Neural cell (in vitro differentiated cells): ENCODE results near the gene CLDND1. TPM values are rescaled to one million over a fixed set of nuclear protein-coding genes. Genes with fewer than 3 reads are reported as not detected.

Experiments used
- H2AFZ ChIP-seq: fragments of 200-600, 300-800 bp; sonication (generic), shearing (Covaris generic); 2 replicates; pipeline ENCODE4 v1.6.0; 2014; ENCODE audit warnings: low read depth, mild to moderate bottlenecking, antibody characterized with exemption, low read length, moderate library complexity
- H3F3A ChIP-seq: fragments of 200-600 bp; shearing (Covaris generic); 2 replicates; pipeline ENCODE4 v1.6.1; 2016; ENCODE audit warnings: mild to moderate bottlenecking, moderate library complexity, mixed read lengths, antibody characterized with exemption, low read length; ENCODE audit not compliant: insufficient read depth, poor library complexity, severe bottlenecking
- H3K27ac ChIP-seq: fragments of 200-600, 300-800 bp; sonication (generic), shearing (Covaris generic); 2 replicates; pipeline ENCODE4 v1.5.1; 2014; ENCODE audit warnings: mild to moderate bottlenecking, low read length, moderate library complexity
- H3K27me3 ChIP-seq: fragments of 300-800, 200-600 bp; sonication (generic), shearing (Covaris generic); 2 replicates; pipeline ENCODE4 v1.6.0; 2014; ENCODE audit warnings: mild to moderate bottlenecking, low read depth, low read length, moderate library complexity; ENCODE audit not compliant: insufficient read depth
- H3K36me3 ChIP-seq: fragments of 300-800, 200-600 bp; sonication (generic), shearing (Covaris generic); 2 replicates; pipeline ENCODE4 v1.5.1; 2014; ENCODE audit warnings: mild to moderate bottlenecking, antibody characterized with exemption, low read length, moderate library complexity; ENCODE audit not compliant: insufficient read depth
- H3K4me2 ChIP-seq: fragments of 300-800, 200-600 bp; sonication (generic), shearing (Covaris generic); 2 replicates; pipeline ENCODE4 v1.6.0; 2014; ENCODE audit warnings: mild to moderate bottlenecking, low read length
- H3K4me3 ChIP-seq: fragments of 300-800, 200-600 bp; sonication (generic), shearing (Covaris generic); 2 replicates; pipeline ENCODE4 v1.5.1; 2014; ENCODE audit warnings: mild to moderate bottlenecking, low read length, moderate library complexity
- H3K79me2 ChIP-seq: fragments of 200-600 bp; shearing (Covaris generic); replicated peaks from 2 replicates; pipeline ENCODE4 v1.6.0; 2014; ENCODE audit warnings: mild to moderate bottlenecking, low read length, moderate library complexity; ENCODE audit not compliant: insufficient read depth
- H3K9ac ChIP-seq: fragments of 300-800, 200-600 bp; sonication (generic), shearing (Covaris generic); 2 replicates; pipeline ENCODE4 v1.6.1; 2016; ENCODE audit warnings: mild to moderate bottlenecking, low read length, mixed read lengths
- H3K9me2 ChIP-seq: fragments of 200-600 bp; shearing (Covaris generic); 2 replicates; pipeline ENCODE4 v1.6.1; 2016; ENCODE audit warnings: mild to moderate bottlenecking, low read length, mixed read lengths; ENCODE audit not compliant: insufficient read depth
- H3K9me3 ChIP-seq: fragments of 200-600, 300-800 bp; sonication (generic), shearing (Covaris generic); 2 replicates; pipeline ENCODE4 v1.6.1; 2016; ENCODE audit warnings: mild to moderate bottlenecking, mixed run types, low read length, moderate library complexity, mixed read lengths
- H4K20me1 ChIP-seq: fragments of 200-600 bp; shearing (Covaris generic); 2 replicates; pipeline ENCODE4 v1.6.1; 2016; ENCODE audit warnings: mild to moderate bottlenecking, mixed run types; ENCODE audit not compliant: insufficient read depth
- CTCF ChIP-seq: fragments of 450-650 bp; IDR thresholded peaks from 2 replicates; pipeline ENCODE4 v1.5.1; 2014; ENCODE audit warnings: antibody characterized with exemption, mild to moderate bottlenecking, moderate library complexity; ENCODE audit not compliant: poor library complexity, severe bottlenecking
- EP300 ChIP-seq: fragments of 450-650 bp; conservative IDR thresholded peaks from 2 replicates; pipeline ENCODE4 v1.6.1; 2014; ENCODE audit warnings: antibody characterized with exemption, mild to moderate bottlenecking, moderate library complexity; ENCODE audit not compliant: poor library complexity, severe bottlenecking
- EZH2 ChIP-seq: fragments of 200-600, 300-800 bp; shearing (Covaris generic), sonication (generic); IDR thresholded peaks from 2 replicates; pipeline ENCODE4 v1.6.1; 2014; ENCODE audit warnings: antibody characterized with exemption, low read length, borderline replicate concordance, mild to moderate bottlenecking; ENCODE audit not compliant: insufficient read depth, poor library complexity, severe bottlenecking
- MXI1 ChIP-seq: fragments of 450-650 bp; conservative IDR thresholded peaks from 2 replicates; pipeline ENCODE4 v1.6.1; 2014; ENCODE audit warnings: antibody characterized with exemption, mild to moderate bottlenecking; ENCODE audit not compliant: poor library complexity, severe bottlenecking
- POLR2AphosphoS5 ChIP-seq: IDR thresholded peaks from 2 replicates; pipeline ENCODE4 v1.6.1; 2012
- RAD21 ChIP-seq: fragments of 450-650 bp; conservative IDR thresholded peaks from 2 replicates; pipeline ENCODE4 v1.6.1; 2014; ENCODE audit warnings: antibody characterized with exemption, mild to moderate bottlenecking, moderate library complexity
- SMC3 ChIP-seq: fragments of 450-650 bp; conservative IDR thresholded peaks from 2 replicates; pipeline ENCODE4 v1.6.1; 2014; ENCODE audit warnings: antibody characterized with exemption, mild to moderate bottlenecking, moderate library complexity; ENCODE audit not compliant: poor library complexity
- TAF1 ChIP-seq: IDR thresholded peaks from 2 replicates; pipeline ENCODE4 v1.6.1; 2012; ENCODE audit warnings: low read depth
- polyA plus RNA-seq: library from polyadenylated mRNA; depleted of rRNA; stranded (reverse); fragments of >200 nt; gene quantifications from 2 replicates; pipeline ENCODE4 v1.2.3, GENCODE V29; 2014
- TF ChIP-seq, protein P1 (sequence below): IDR thresholded peaks from 2 replicates; pipeline ENCODE4 v1.6.1; 2012; ENCODE audit warnings: borderline replicate concordance

The CLDND1 gene
- polyA plus RNA-seq, 1 donor from 2014 or later: 162 TPM

GRCh38 chr3:98500019-98500418 lies 22.7 kb downstream of the CLDND1 start:
- Histone ChIP-seq H3K9me2 (no peaks in the 10 kb centered on the region), H4K20me1 (no peaks in the 10 kb centered on the region)

GRCh38 chr3:98497381-98497780 lies 25.3 kb downstream of the CLDND1 start, which contains the start of gene OR5K2:
Gene OR5K2, plus strand, starts transcription at chr3:98497681. Its CDS starts 0 bp downstream, at chr3:98497681.
- Histone ChIP-seq H3K9me2 (no peaks in the 10 kb centered on the region), H3K4me3 (no peak within 1 kb of the TSS), H4K20me1 (no peaks in the 10 kb centered on the region), H3K27me3 (no peaks in the 10 kb centered on the region), H3K4me2 (no peak within 1 kb of the TSS), H3F3A (no peaks in the 10 kb centered on the region), H3K79me2 (no peaks in the 10 kb centered on the region), H2AFZ (no peak within 1 kb of the TSS), H3K36me3 (no peaks in the 10 kb centered on the region), H3K27ac (no peak within 1 kb of the TSS), H3K9me3 (no peaks in the 10 kb centered on the region), H3K9ac (no peak within 1 kb of the TSS)
- TF ChIP-seq, protein P1, sequence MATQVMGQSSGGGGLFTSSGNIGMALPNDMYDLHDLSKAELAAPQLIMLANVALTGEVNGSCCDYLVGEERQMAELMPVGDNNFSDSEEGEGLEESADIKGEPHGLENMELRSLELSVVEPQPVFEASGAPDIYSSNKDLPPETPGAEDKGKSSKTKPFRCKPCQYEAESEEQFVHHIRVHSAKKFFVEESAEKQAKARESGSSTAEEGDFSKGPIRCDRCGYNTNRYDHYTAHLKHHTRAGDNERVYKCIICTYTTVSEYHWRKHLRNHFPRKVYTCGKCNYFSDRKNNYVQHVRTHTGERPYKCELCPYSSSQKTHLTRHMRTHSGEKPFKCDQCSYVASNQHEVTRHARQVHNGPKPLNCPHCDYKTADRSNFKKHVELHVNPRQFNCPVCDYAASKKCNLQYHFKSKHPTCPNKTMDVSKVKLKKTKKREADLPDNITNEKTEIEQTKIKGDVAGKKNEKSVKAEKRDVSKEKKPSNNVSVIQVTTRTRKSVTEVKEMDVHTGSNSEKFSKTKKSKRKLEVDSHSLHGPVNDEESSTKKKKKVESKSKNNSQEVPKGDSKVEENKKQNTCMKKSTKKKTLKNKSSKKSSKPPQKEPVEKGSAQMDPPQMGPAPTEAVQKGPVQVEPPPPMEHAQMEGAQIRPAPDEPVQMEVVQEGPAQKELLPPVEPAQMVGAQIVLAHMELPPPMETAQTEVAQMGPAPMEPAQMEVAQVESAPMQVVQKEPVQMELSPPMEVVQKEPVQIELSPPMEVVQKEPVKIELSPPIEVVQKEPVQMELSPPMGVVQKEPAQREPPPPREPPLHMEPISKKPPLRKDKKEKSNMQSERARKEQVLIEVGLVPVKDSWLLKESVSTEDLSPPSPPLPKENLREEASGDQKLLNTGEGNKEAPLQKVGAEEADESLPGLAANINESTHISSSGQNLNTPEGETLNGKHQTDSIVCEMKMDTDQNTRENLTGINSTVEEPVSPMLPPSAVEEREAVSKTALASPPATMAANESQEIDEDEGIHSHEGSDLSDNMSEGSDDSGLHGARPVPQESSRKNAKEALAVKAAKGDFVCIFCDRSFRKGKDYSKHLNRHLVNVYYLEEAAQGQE: no peak
- TF ChIP-seq EZH2 (no peak), SMC3 (no peak), TAF1 (no peak), EP300 (no peak), MXI1 (no peak), POLR2AphosphoS5 (no peak), CTCF (no peak)

More at GRCh38 chr3:98500019-98500418, 22.7 kb downstream of the CLDND1 start:
- H3K79me2 ChIP-seq: no peaks in the 10 kb centered on the region
- TF ChIP-seq MXI1 (no peak), TAF1 (no peak), SMC3 (no peak), RAD21 (no peak), EZH2 (no peak)
- H3K36me3 ChIP-seq: no peaks in the 10 kb centered on the region
- no peaks in the 10 kb centered on the region for H3F3A ChIP-seq
- no peaks in the 10 kb centered on the region for H3K9me3 ChIP-seq
- no peak overlapping the region for H2AFZ ChIP-seq
- no peaks in the 10 kb centered on the region for H3K27me3 ChIP-seq
- H3K4me2 ChIP-seq: no peak overlapping the region
- no peak overlapping the region for H3K4me3 ChIP-seq
- H3K27ac ChIP-seq: no peak overlapping the region
- H3K9ac ChIP-seq: no peak overlapping the region

GRCh38 chr3:98483626-98484025 lies 39.1 kb downstream of the CLDND1 start:
- H3K9me3 ChIP-seq: no peaks in the 10 kb centered on the region
- H3F3A ChIP-seq: no peaks in the 10 kb centered on the region
- H3K27me3 ChIP-seq: no peaks in the 10 kb centered on the region
- no peaks in the 10 kb centered on the region for H3K79me2 ChIP-seq
- H2AFZ ChIP-seq: no peak overlapping the region
- H3K27ac ChIP-seq: no peak overlapping the region
- no peak for TF ChIP-seq RAD21
- no peak for TF ChIP-seq SMC3
- TF ChIP-seq TAF1: no peak
- TF ChIP-seq, protein P1: no peak
- no peak for TF ChIP-seq CTCF
- no peak for TF ChIP-seq POLR2AphosphoS5
- TF ChIP-seq EP300: no peak
- no peak for TF ChIP-seq MXI1
- no peak for TF ChIP-seq EZH2
- no peak overlapping the region for H3K4me2 ChIP-seq
- H4K20me1 ChIP-seq: no peaks in the 10 kb centered on the region
- H3K4me3 ChIP-seq: no peak overlapping the region
- no peaks in the 10 kb centered on the region for H3K36me3 ChIP-seq
- H3K9me2 ChIP-seq: no peaks in the 10 kb centered on the region
- H3K9ac ChIP-seq: no peak overlapping the region
